CD14-positive monocyte (primary cell): ENCODE measurements around the gene MATK. TPM values are rescaled to one million over a fixed set of nuclear protein-coding genes. Genes with fewer than 3 reads are reported as not detected.

Source experiments
- DNase-seq, 3 donors: peaks; one replicate each; pipeline ENCODE4 v3.0.0-alpha.2; 2011 to 2022
- H2AFZ ChIP-seq: 2 replicates; pipeline ENCODE4 v1.6.0; 2012; ENCODE audit warnings: mild to moderate bottlenecking, low read depth, low read length, inconsistent platforms; ENCODE audit not compliant: insufficient read depth, poor library complexity, severe bottlenecking
- H3K27ac ChIP-seq, 2 donors: 1 replicate in 1 of 2; 2 replicates in 1 of 2; pipeline ENCODE4 v1.5.1; 2012 to 2013; ENCODE audit warnings: low read length in 2 of 2, control low read depth in 1 of 2, inconsistent platforms in 1 of 2, low read depth in 1 of 2, mild to moderate bottlenecking in 1 of 2
- H3K27me3 ChIP-seq, 2 donors: one replicate each; pipeline versions ENCODE4 v1.6.0 to v1.6.1; 2011 to 2013; ENCODE audit warnings: low read length in 2 of 2; ENCODE audit not compliant: control insufficient read depth in 2 of 2, insufficient read depth in 2 of 2
- H3K36me3 ChIP-seq, 2 donors: replicated peaks in 1 of 2; 1 replicate in 1 of 2; 2 replicates in 1 of 2; pipeline versions ENCODE4 v1.5.1 to v1.6.1; 2012 to 2013; ENCODE audit warnings: low read length in 2 of 2, control low read depth in 1 of 2, inconsistent platforms in 1 of 2, mild to moderate bottlenecking in 1 of 2; ENCODE audit not compliant: insufficient read depth in 2 of 2, control insufficient read depth in 1 of 2
- H3K4me1 ChIP-seq, 2 donors: 1 replicate in 1 of 2; 2 replicates in 1 of 2; pipeline versions ENCODE4 v1.5.1 to v1.6.1; 2012 to 2013; ENCODE audit warnings: low read length in 2 of 2, control low read depth in 1 of 2, inconsistent platforms in 1 of 2, mild to moderate bottlenecking in 1 of 2, moderate library complexity in 1 of 2; ENCODE audit not compliant: insufficient read depth in 2 of 2, control insufficient read depth in 1 of 2
- H3K4me2 ChIP-seq: replicated peaks from 2 replicates; pipeline ENCODE3; 2012; ENCODE audit warnings: low read length, moderate library complexity, mild to moderate bottlenecking; ENCODE audit not compliant: poor library complexity, severe bottlenecking; ENCODE audit errors: extremely low read depth
- H3K4me3 ChIP-seq, 3 experiments: fragments of 200-600 bp in 1 of 3; sonication (generic) in 1 of 3; replicated peaks in 1 of 3; 1 replicate in 2 of 3; 2 replicates in 1 of 3; pipeline ENCODE4 v1.5.1; 2011 to 2013; ENCODE audit warnings: low read length in 3 of 3, mild to moderate bottlenecking in 3 of 3, control low read depth in 2 of 3, low read depth in 2 of 3, inconsistent platforms in 1 of 3, moderate library complexity in 1 of 3
- H3K79me2 ChIP-seq: 2 replicates; pipeline ENCODE4 v1.6.0; 2012; ENCODE audit warnings: mild to moderate bottlenecking, control low read depth, inconsistent platforms, low read length, moderate library complexity; ENCODE audit not compliant: insufficient read depth
- H3K9ac ChIP-seq: 2 replicates; pipeline ENCODE4 v1.6.0; 2017; ENCODE audit warnings: low read length, mild to moderate bottlenecking; ENCODE audit not compliant: insufficient read depth, poor library complexity, severe bottlenecking
- H3K9me3 ChIP-seq, 2 donors: replicated peaks in 1 of 2; 1 replicate in 1 of 2; 2 replicates in 1 of 2; pipeline versions ENCODE4 v1.5.1 to v1.6.1; 2012 to 2013; ENCODE audit warnings: low read length in 2 of 2, control low read depth in 1 of 2; ENCODE audit not compliant: control insufficient read depth in 1 of 2, insufficient read depth in 1 of 2
- H4K20me1 ChIP-seq: 2 replicates; pipeline ENCODE4 v1.6.0; 2012; ENCODE audit warnings: mild to moderate bottlenecking, low read length, control low read depth, moderate library complexity; ENCODE audit not compliant: insufficient read depth
- H3K27ac Mint-ChIP-seq, 7 donors: one replicate each; pipeline ENCODE4 v1.8.0; 2020; ENCODE audit warnings: mild to moderate bottlenecking in 7 of 7, mixed read lengths in 7 of 7, moderate library complexity in 6 of 7, inconsistent platforms in 2 of 7
- H3K27me3 Mint-ChIP-seq, 3 donors: one replicate each; pipeline ENCODE4 v1.8.0; 2021 to 2022; ENCODE audit warnings: low read depth in 3 of 3, mild to moderate bottlenecking in 3 of 3, mixed read lengths in 3 of 3, moderate library complexity in 3 of 3, inconsistent platforms in 1 of 3
- H3K36me3 Mint-ChIP-seq, 2 donors: one replicate each; pipeline ENCODE4 v1.8.0; 2020; ENCODE audit warnings: mixed read lengths in 2 of 2, inconsistent platforms in 1 of 2, mild to moderate bottlenecking in 1 of 2
- H3K4me1 Mint-ChIP-seq: one replicate; pipeline ENCODE4 v1.8.0; 2020; ENCODE audit warnings: mild to moderate bottlenecking, mixed read lengths
- H3K4me3 Mint-ChIP-seq, 2 donors: one replicate each; pipeline ENCODE4 v1.8.0; 2020; ENCODE audit warnings: mild to moderate bottlenecking in 2 of 2, mixed read lengths in 2 of 2, moderate library complexity in 1 of 2
- H3K9me3 Mint-ChIP-seq, 7 donors: one replicate each; pipeline ENCODE4 v1.8.0; 2020 to 2022; ENCODE audit warnings: mixed read lengths in 7 of 7, mild to moderate bottlenecking in 6 of 7, moderate library complexity in 6 of 7, inconsistent platforms in 2 of 7
- WGBS: methylation state at CpG from one replicate; pipeline ENCODE4 v1.1.5; 2013; ENCODE audit warnings: missing lambda C conversion rate; ENCODE audit not compliant: insufficient coverage; 5-methylcytosine and 5-hydroxymethylcytosine counted together
- intact Hi-C, 2 donors: fragments of 100-400 bp; cut with micrococcal nuclease; formaldehyde crosslinking; loops; one replicate each; pipeline versions ENCODE4 v1.15.0 to v1.15.1; 2023
- polyA plus RNA-seq, 3 donors: library from polyadenylated mRNA; depleted of rRNA in 1 of 3; unstranded in 2 of 3; stranded (reverse) in 1 of 3; fragments of 300-500 nt in 2 of 3; fragments of >200 nt in 1 of 3; fragmentation: Illumina TruSeq in 2 of 3; gene quantifications; 1 replicate in 2 of 3; 2 replicates in 1 of 3; pipeline ENCODE4 v1.2.3, GENCODE V29; 2012 to 2021
- TF ChIP-seq, protein P1 (sequence below): fragments of 200-600 bp; IDR thresholded peaks from one replicate; pipeline ENCODE4 v1.8.0; 2022; ENCODE audit warnings: antibody characterized with exemption, mild to moderate bottlenecking

The MATK gene
- polyA plus RNA-seq, 3 donors, result 0.20 to 0.44 (median 0.35) TPM

DNA sequence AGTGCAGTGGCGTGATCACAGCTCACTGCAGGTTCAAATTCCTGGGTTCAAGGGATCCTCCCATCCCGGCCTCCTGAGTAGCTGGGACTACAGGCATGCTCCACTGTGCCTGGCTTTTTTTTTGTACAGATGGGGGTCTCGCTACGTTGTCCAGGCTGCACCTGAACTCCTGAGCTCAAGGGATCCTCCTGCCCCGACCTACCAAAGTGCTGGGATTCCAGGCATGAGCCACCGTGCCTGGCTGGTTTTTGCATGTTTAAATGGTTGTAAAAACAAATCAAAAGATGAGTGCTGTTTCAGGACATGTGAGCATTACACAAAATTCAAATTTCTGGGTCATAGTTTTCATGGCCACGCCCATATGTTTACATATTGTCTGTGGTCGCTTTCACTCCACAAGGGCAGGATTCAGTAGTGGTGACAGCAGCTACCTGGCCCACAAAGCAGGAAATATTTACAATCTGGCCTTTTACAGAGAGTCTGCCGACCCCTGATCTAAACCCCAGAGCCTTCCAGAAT is 5.3 kb downstream of the MATK start:
- intact Hi-C loops, result no loop called here
- no peak overlapping the region for H3K9ac ChIP-seq
- Mint-ChIP-seq H3K36me3 (peaks cover 1 to 7% of the 10 kb centered on the region in 2 donors), H3K27ac (no peak overlapping the region), H3K9me3 (peaks cover 19 to 35% (median 23%) of the 10 kb centered on the region in 7 donors), H3K4me3 (no peak overlapping the region), H3K27me3 (peaks cover 9 to 14% (median 13%) of the 10 kb centered on the region in 3 donors), H3K4me1 (peaks cover 9% of the 10 kb centered on the region)
- peaks cover 22 to 32% of the 10 kb centered on the region in 2 donors for H3K9me3 ChIP-seq
- H3K4me2 ChIP-seq, result no peak overlapping the region
- no peak overlapping the region for H2AFZ ChIP-seq
- H4K20me1 ChIP-seq, result no peaks in the 10 kb centered on the region
- H3K27ac ChIP-seq, result no peak overlapping the region
- DNase-seq, result no peak
- H3K4me1 ChIP-seq, result peaks cover 7 to 12% of the 10 kb centered on the region in 2 donors
- H3K27me3 ChIP-seq, result peaks cover 0 to 8% of the 10 kb centered on the region in 2 donors
- H3K36me3 ChIP-seq, result no peaks in the 10 kb centered on the region
- no peaks in the 10 kb centered on the region for H3K79me2 ChIP-seq
- TF ChIP-seq, protein P1, sequence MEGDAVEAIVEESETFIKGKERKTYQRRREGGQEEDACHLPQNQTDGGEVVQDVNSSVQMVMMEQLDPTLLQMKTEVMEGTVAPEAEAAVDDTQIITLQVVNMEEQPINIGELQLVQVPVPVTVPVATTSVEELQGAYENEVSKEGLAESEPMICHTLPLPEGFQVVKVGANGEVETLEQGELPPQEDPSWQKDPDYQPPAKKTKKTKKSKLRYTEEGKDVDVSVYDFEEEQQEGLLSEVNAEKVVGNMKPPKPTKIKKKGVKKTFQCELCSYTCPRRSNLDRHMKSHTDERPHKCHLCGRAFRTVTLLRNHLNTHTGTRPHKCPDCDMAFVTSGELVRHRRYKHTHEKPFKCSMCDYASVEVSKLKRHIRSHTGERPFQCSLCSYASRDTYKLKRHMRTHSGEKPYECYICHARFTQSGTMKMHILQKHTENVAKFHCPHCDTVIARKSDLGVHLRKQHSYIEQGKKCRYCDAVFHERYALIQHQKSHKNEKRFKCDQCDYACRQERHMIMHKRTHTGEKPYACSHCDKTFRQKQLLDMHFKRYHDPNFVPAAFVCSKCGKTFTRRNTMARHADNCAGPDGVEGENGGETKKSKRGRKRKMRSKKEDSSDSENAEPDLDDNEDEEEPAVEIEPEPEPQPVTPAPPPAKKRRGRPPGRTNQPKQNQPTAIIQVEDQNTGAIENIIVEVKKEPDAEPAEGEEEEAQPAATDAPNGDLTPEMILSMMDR, result no peak
- 89% methylated on average over 7 of the region's 9 CpGs for WGBS
- H3K4me3 ChIP-seq, result no peak overlapping the region

DNA sequence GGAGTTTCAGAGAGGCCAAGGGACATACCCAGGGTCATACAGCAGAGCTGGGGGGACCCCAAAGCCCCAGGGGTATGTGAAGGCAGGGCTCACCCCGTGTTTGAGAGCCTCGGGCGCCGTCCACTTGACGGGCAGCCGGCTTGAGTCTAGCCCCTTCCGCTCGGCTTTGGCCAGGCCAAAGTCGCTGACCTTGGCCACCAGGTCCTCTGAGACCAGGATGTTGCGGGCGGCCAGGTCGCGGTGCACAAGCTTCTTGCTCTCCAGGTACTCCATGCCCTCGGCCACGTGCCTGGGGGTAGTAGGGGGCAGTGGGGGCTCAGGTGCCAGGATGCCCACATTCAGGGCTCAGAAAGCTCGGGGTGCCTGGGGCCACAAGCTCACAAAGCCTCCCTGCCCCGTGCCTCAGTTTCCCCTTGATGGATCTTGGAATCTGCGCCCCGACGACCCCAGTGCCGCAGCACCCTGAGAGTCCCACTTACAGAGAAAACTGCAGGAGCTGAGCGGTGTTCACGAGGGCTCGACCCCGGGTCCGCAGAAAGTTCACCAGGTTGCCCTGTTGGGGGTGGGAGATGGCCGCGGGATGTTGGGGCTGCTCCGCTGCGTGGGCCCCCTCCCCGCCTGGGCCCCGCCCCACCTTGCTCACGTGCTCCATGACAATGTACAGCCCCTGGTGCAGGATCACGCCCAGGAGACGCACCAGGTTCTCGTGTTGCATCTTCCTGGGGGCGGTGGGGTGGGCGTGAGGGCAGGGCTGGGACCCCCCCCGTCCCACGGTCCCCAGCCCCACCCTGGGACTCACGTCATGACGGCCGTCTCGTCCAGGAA is 7.1 kb downstream of the MATK start:
- H2AFZ ChIP-seq, result no peak overlapping the region
- Mint-ChIP-seq H3K27ac (no peak overlapping the region), H3K36me3 (peaks cover 1 to 7% of the 10 kb centered on the region in 2 donors), H3K4me1 (no peaks in the 10 kb centered on the region), H3K9me3 (peaks cover 19 to 35% (median 23%) of the 10 kb centered on the region in 7 donors), H3K4me3 (no peak overlapping the region), H3K27me3 (peaks cover 0 to 6% (median 1%) of the 10 kb centered on the region in 3 donors)
- H3K4me1 ChIP-seq, result no peaks in the 10 kb centered on the region
- intact Hi-C loops, result no loop called here
- H3K9me3 ChIP-seq, result peaks cover 22 to 32% of the 10 kb centered on the region in 2 donors
- DNase-seq, result no peak
- no peaks in the 10 kb centered on the region for H3K79me2 ChIP-seq
- TF ChIP-seq, protein P1, result no peak
- WGBS, result 90% methylated on average over 40 of the region's 44 CpGs
- H3K27ac ChIP-seq, result no peak overlapping the region
- no peaks in the 10 kb centered on the region for H3K36me3 ChIP-seq
- no peak overlapping the region for H3K9ac ChIP-seq
- no peak overlapping the region for H3K4me2 ChIP-seq
- no peaks in the 10 kb centered on the region for H3K27me3 ChIP-seq
- no peaks in the 10 kb centered on the region for H4K20me1 ChIP-seq
- H3K4me3 ChIP-seq, result no peak overlapping the region
